HepG2 (cell line): ENCODE measurements around the gene CCDC122. TPM values are rescaled to one million over a fixed set of nuclear protein-coding genes. Genes with fewer than 3 reads are reported as not detected.

ENCODE experiments used
- ATAC-seq: fragments of 200-7000 bp; cut with Tn5 transposase; 3 replicates; pipeline ENCODE4 v1.9.1; 2020; ENCODE audit warnings: mild to moderate bottlenecking, moderate library complexity
- BruUV-seq: library from RNA; stranded (reverse); fragments of 400-500 nt; replicated peaks from 2 replicates; lab custom pipeline; 2021; lab: Mats Ljungman, UMichigan
- CTCF ChIA-PET: fragments of 300-600 bp; formaldehyde crosslinking; extraction: SDS; loops from one replicate; lab custom pipeline; 2021; ENCODE audit warnings: low total read pairs, inconsistent platforms, low intra/inter-chr PET ratio; lab: Yijun Ruan, JAX
- POLR2A ChIA-PET: fragments of 350-600 bp; sonication (Branson Sonifier 250); formaldehyde crosslinking; loops from one replicate; lab custom pipeline; 2020; ENCODE audit warnings: antibody characterized with exemption, inconsistent platforms; lab: Yijun Ruan, JAX
- DNase-seq: peaks from one replicate; pipeline ENCODE4 v3.0.0-alpha.2; 2015; ENCODE audit warnings: low spot score
- FAIRE-seq: peaks from 3 replicates; lab custom pipeline; 2011; peaks lifted over from hg19 to GRCh38; lab: Jason Lieb, UNC
- H2AFZ ChIP-seq: one replicate; pipeline ENCODE4 v1.6.1; 2011; ENCODE audit warnings: low read length, inconsistent platforms
- H3K27ac ChIP-seq: fragments of 300-600 bp; 3 replicates; pipeline ENCODE4 v1.8.0; 2011; ENCODE audit warnings: mixed run types, mild to moderate bottlenecking, mixed read lengths, low read length, inconsistent platforms; ENCODE audit not compliant: insufficient read depth; ENCODE audit errors: extremely low read length
- H3K27me3 ChIP-seq, 2 experiments: fragments of 200-600 bp in 1 of 2; 2 replicates in 1 of 2; 3 replicates in 1 of 2; pipeline versions ENCODE4 v1.6.0 to v1.8.0; 2011; ENCODE audit warnings: low read length in 2 of 2, mild to moderate bottlenecking in 2 of 2, moderate library complexity in 2 of 2, inconsistent platforms in 1 of 2; ENCODE audit not compliant: insufficient read depth in 2 of 2, control insufficient read depth in 1 of 2
- H3K36me3 ChIP-seq, 2 experiments: fragments of 200-600 bp in 1 of 2; replicated peaks in 1 of 2; 2 replicates in 1 of 2; 3 replicates in 1 of 2; pipeline versions ENCODE4 v1.5.1 to v1.8.0; 2011; ENCODE audit warnings: low read length in 2 of 2, inconsistent platforms in 1 of 2; ENCODE audit not compliant: insufficient read depth in 2 of 2, control insufficient read depth in 1 of 2
- H3K4me1 ChIP-seq: 2 replicates; pipeline ENCODE4 v1.5.1; 2012; ENCODE audit warnings: low read length, inconsistent platforms; ENCODE audit not compliant: insufficient read depth
- H3K4me2 ChIP-seq: 2 replicates; pipeline ENCODE4 v1.6.0; 2011; ENCODE audit warnings: low read depth, low read length, inconsistent platforms
- H3K4me3 ChIP-seq, 3 experiments: fragments of 200-600 bp in 1 of 3; sonication (generic), shearing (Covaris generic) in 1 of 3; replicated peaks in 1 of 3; 2 replicates each; pipeline ENCODE4 v1.5.1; 2011 to 2016; ENCODE audit warnings: low read length in 3 of 3, inconsistent platforms in 2 of 3, low read depth in 2 of 3, mild to moderate bottlenecking in 2 of 3, control low read depth in 1 of 3, mixed read lengths in 1 of 3; ENCODE audit not compliant: insufficient read depth in 1 of 3
- H3K79me2 ChIP-seq: one replicate; pipeline ENCODE4 v1.6.1; 2011; ENCODE audit warnings: low read length, inconsistent platforms; ENCODE audit not compliant: insufficient read depth
- H3K9ac ChIP-seq: 2 replicates; pipeline ENCODE4 v1.6.0; 2011; ENCODE audit warnings: mild to moderate bottlenecking, low read depth, low read length, inconsistent platforms; ENCODE audit not compliant: insufficient read depth
- H3K9me3 ChIP-seq: 2 replicates; pipeline ENCODE4 v1.5.1; 2012; ENCODE audit warnings: mild to moderate bottlenecking, low read length
- H4K20me1 ChIP-seq: 2 replicates; pipeline ENCODE4 v1.6.0; 2011; ENCODE audit warnings: inconsistent platforms, mild to moderate bottlenecking, low read length, moderate library complexity; ENCODE audit not compliant: insufficient read depth
- AGO2 ChIP-seq: fragments of 200-400 bp; formaldehyde crosslinking; optimal IDR thresholded peaks from 2 replicates; pipeline ENCODE3; 2017; ENCODE audit warnings: mild to moderate bottlenecking, low read depth, low read length, moderate library complexity
- AKAP8 ChIP-seq: sonication (generic); formaldehyde crosslinking; IDR thresholded peaks from 2 replicates; pipeline ENCODE4 v1.5.1; 2020; ENCODE audit warnings: mild to moderate bottlenecking, missing genetic modification reagents
- FOXK1 ChIP-seq: sonication (generic); formaldehyde crosslinking; IDR thresholded peaks from 2 replicates; pipeline ENCODE4 v1.4.0; 2020; ENCODE audit warnings: low read depth, missing genetic modification reagents, borderline replicate concordance
- FOXK2 ChIP-seq: fragments of 450-650 bp; IDR thresholded peaks from 2 replicates; pipeline ENCODE4 v1.6.1; 2016
- KMT2A ChIP-seq: sonication (generic); formaldehyde crosslinking; IDR thresholded peaks from 2 replicates; pipeline ENCODE4 v1.4.0; 2020; ENCODE audit warnings: missing genetic modification reagents
- NFRKB ChIP-seq: fragments of 450-650 bp; IDR thresholded peaks from 2 replicates; pipeline ENCODE4 v1.6.1; 2017
- RCOR2 ChIP-seq: IDR thresholded peaks from 2 replicates; pipeline ENCODE4 v1.6.1; 2016; ENCODE audit warnings: missing biosample characterization, missing genetic modification reagents
- SMAD9 ChIP-seq: sonication (generic); formaldehyde crosslinking; IDR thresholded peaks from 2 replicates; pipeline ENCODE4 v1.5.1; 2020; ENCODE audit warnings: mild to moderate bottlenecking, missing genetic modification reagents
- SSRP1 ChIP-seq: IDR thresholded peaks from 2 replicates; pipeline ENCODE4 v1.6.1; 2016; ENCODE audit warnings: control low read depth
- TCF12 ChIP-seq, 2 experiments: fragments of 450-650 bp in 1 of 2; sonication (generic) in 1 of 2; formaldehyde crosslinking in 1 of 2; IDR thresholded peaks; 2 replicates each; pipeline versions ENCODE4 v1.6.1 to v1.8.0; 2017 to 2022; ENCODE audit warnings: antibody characterized with exemption in 1 of 2, mild to moderate bottlenecking in 1 of 2, missing genetic modification reagents in 1 of 2, moderate library complexity in 1 of 2
- U2AF1 ChIP-seq: fragments of 200-400 bp; formaldehyde crosslinking; optimal IDR thresholded peaks from 2 replicates; pipeline ENCODE3; 2017; ENCODE audit warnings: mild to moderate bottlenecking, low read depth, low read length
- ZNF207 ChIP-seq: fragments of 450-650 bp; IDR thresholded peaks from 2 replicates; pipeline ENCODE4 v1.6.1; 2016; ENCODE audit warnings: antibody characterized with exemption, borderline replicate concordance
- ZNF567 ChIP-seq: sonication (generic); formaldehyde crosslinking; IDR thresholded peaks from 2 replicates; pipeline ENCODE4 v1.8.1; 2023; ENCODE audit warnings: mild to moderate bottlenecking, missing genetic modification reagents, borderline replicate concordance
- ZNF83 ChIP-seq: sonication (generic); formaldehyde crosslinking; IDR thresholded peaks from 2 replicates; pipeline ENCODE4 v1.4.0; 2020; ENCODE audit warnings: missing genetic modification reagents, mild to moderate bottlenecking, borderline replicate concordance
- WGBS: methylation state at CpG from one replicate; pipeline ENCODE4 v1.1.6; 2017; ENCODE audit warnings: low lambda C conversion rate; 5-methylcytosine and 5-hydroxymethylcytosine counted together
- in situ Hi-C: cut with HindIII; loops from 2 replicates; pipeline ENCODE4 v1.10.0; 2017; ENCODE audit warnings: low pct_unique_long_range_greater_than_20kb; ENCODE audit not compliant: extremely low pct_ligation_motif_present
- intact Hi-C: fragments of 100-400 bp; cut with micrococcal nuclease; formaldehyde crosslinking; loops from one replicate; pipeline ENCODE4 v1.10.0; 2022; ENCODE audit not compliant: unreplicated experiment
- polyA plus RNA-seq, 8 experiments: library from polyadenylated mRNA; depleted of rRNA in 3 of 8; stranded (reverse) in 7 of 8; unstranded in 1 of 8; fragments of >200 nt; fragmentation: Illumina TruSeq in 4 of 8; extraction: Trizol in 4 of 8; gene quantifications; 2 replicates each; pipeline versions ENCODE4 v1.2.1 to v1.2.3, GENCODE V29; 2011 to 2016; ENCODE audit warnings: low read depth in 4 of 8, missing spikeins in 1 of 8, mixed read lengths in 1 of 8; ENCODE audit not compliant: insufficient read depth in 1 of 8
- total RNA-seq, 5 experiments: library from RNA; depleted of rRNA; stranded (reverse); fragments of >200 nt; fragmentation: Illumina TruSeq; extraction: Trizol; gene quantifications; 2 replicates each; pipeline ENCODE4 v1.2.3, GENCODE V29; 2016; ENCODE audit warnings: low read depth in 1 of 5
- TF ChIP-seq, protein P1 (sequence below): sonication (generic); formaldehyde crosslinking; IDR thresholded peaks from 2 replicates; pipeline ENCODE4 v1.8.0; 2022; ENCODE audit warnings: mild to moderate bottlenecking, missing genetic modification reagents; ENCODE audit not compliant: insufficient replicate concordance
- TF ChIP-seq, protein P2 (sequence below): IDR thresholded peaks from 2 replicates; pipeline ENCODE4 v1.6.1; 2012; ENCODE audit warnings: inconsistent platforms
- TF ChIP-seq, protein P3 (sequence below): sonication (generic); formaldehyde crosslinking; IDR thresholded peaks from 2 replicates; pipeline ENCODE4 v1.8.0; 2022; ENCODE audit warnings: low read depth, missing genetic modification reagents

Gene CCDC122
- total and polyA plus RNA-seq, 2 of the 13 experiments (the other 11 are each of a cell fraction or from before 2014, with no cell fraction given) = 0.32 to 3.5 TPM

DNA sequence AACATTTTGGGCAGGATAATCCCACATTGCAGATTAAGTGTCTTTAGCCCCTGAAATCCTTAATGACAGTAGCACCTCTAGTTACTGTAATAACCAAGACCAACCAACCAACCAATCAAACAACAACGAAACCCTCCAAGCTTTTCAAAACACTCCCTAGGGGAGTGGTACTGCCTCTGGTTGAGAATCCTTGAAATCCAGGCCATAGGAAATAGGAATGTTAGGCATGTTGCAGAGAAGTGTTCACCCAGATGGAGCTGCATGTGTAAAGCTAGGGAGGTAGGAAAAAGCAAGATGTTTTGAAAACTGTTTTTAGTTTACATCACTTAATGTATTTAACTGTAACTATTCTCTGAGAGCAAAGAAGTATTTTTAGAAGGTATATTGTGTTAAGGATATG, 4.7 kb upstream of the CCDC122 start:
- H3K4me1 ChIP-seq = peaks cover 9% of the 10 kb centered on the region; the same call in 1 of the 2 replicates
- CTCF ChIA-PET = no interaction called here
- no peaks in the 10 kb centered on the region for H3K9me3 ChIP-seq
- DNase-seq (no peak), FAIRE-seq (no peak)
- BruUV-seq = no TSS peak
- no peak overlapping the region for H2AFZ ChIP-seq
- 83% methylated on average over 1 of the region's 1 CpG for WGBS
- POLR2A ChIA-PET = no interaction called here
- intact Hi-C loops (no loop called here), in situ Hi-C loops (no loop called here)
- no peak for TF ChIP-seq U2AF1
- TF ChIP-seq FOXK2 = no peak
- no peak for TF ChIP-seq ZNF83
- TF ChIP-seq AGO2 = no peak
- TF ChIP-seq RCOR2 = no peak
- TF ChIP-seq SSRP1 (CRISPR knock-in tag) = no peak
- no peak for TF ChIP-seq SMAD9 (CRISPR knock-in tag)
- TF ChIP-seq NFRKB = no peak
- no peak for TF ChIP-seq ZNF567 (CRISPR knock-in tag)
- TF ChIP-seq AKAP8 (CRISPR knock-in tag) = no peak
- TF ChIP-seq TCF12 (IDR thresholded peaks at IDR 0.05) = no peak
- TF ChIP-seq TCF12 (CRISPR knock-in tag; IDR thresholded peaks at IDR 0.05) = no peak
- TF ChIP-seq, protein P1, sequence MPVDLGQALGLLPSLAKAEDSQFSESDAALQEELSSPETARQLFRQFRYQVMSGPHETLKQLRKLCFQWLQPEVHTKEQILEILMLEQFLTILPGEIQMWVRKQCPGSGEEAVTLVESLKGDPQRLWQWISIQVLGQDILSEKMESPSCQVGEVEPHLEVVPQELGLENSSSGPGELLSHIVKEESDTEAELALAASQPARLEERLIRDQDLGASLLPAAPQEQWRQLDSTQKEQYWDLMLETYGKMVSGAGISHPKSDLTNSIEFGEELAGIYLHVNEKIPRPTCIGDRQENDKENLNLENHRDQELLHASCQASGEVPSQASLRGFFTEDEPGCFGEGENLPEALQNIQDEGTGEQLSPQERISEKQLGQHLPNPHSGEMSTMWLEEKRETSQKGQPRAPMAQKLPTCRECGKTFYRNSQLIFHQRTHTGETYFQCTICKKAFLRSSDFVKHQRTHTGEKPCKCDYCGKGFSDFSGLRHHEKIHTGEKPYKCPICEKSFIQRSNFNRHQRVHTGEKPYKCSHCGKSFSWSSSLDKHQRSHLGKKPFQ (CRISPR knock-in tag) = no peak
- TF ChIP-seq, protein P2, sequence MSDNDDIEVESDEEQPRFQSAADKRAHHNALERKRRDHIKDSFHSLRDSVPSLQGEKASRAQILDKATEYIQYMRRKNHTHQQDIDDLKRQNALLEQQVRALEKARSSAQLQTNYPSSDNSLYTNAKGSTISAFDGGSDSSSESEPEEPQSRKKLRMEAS = no peak
- TF ChIP-seq ZNF207 = no peak
- no peak for TF ChIP-seq KMT2A (CRISPR knock-in tag)
- TF ChIP-seq FOXK1 = no peak
- TF ChIP-seq, protein P3, sequence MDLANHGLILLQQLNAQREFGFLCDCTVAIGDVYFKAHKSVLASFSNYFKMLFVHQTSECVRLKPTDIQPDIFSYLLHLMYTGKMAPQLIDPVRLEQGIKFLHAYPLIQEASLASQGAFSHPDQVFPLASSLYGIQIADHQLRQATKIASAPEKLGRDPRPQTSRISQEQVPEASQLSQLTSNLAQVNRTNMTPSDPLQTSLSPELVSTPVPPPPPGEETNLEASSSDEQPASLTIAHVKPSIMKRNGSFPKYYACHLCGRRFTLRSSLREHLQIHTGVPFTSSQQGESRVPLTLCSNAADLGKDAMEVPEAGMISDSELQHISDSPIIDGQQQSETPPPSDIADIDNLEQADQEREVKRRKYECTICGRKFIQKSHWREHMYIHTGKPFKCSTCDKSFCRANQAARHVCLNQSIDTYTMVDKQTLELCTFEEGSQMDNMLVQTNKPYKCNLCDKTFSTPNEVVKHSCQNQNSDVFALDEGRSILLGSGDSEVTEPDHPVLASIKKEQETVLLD = no peak
- TF ChIP-seq, all 625 proteins: peak for 0
- ATAC-seq = no peak
- Histone ChIP-seq H3K36me3 (no peaks in the 10 kb centered on the region), H3K79me2 (no peaks in the 10 kb centered on the region), H3K27me3 (peaks cover 0 to 2% of the 10 kb centered on the region in 2 experiments; a peak in 2 of 5 replicates), H3K4me2 (no peak overlapping the region), H3K27ac (no peak overlapping the region), H3K4me3 (no peak overlapping the region), H3K9ac (no peak overlapping the region), H4K20me1 (no peaks in the 10 kb centered on the region)
